Transverse colon (tissue), 4 donors: ENCODE data around the gene SATB2.

ENCODE experiments used
- CTCF ChIP-seq, 5 experiments: fragments of 200-600 bp in 3 of 5; fragments of 450-650 bp in 2 of 5; sonication (generic) in 3 of 5; IDR thresholded peaks; 1 replicate in 2 of 5; 2 replicates in 3 of 5; pipeline ENCODE4 v1.5.1; 2016 to 2017; ENCODE audit warnings: antibody characterized with exemption in 5 of 5, inconsistent platforms in 3 of 5, mild to moderate bottlenecking in 2 of 5, moderate library complexity in 1 of 5
- EP300 ChIP-seq: sonication (generic); formaldehyde crosslinking; IDR thresholded peaks from one replicate; pipeline ENCODE4 v1.6.1; 2017; ENCODE audit warnings: antibody characterized with exemption, low read depth
- POLR2A ChIP-seq: fragments of 450-650 bp; IDR thresholded peaks from one replicate; pipeline ENCODE4 v1.6.1; 2016; ENCODE audit warnings: antibody characterized with exemption, mild to moderate bottlenecking, moderate library complexity
- POLR2AphosphoS5 ChIP-seq, 3 donors: sonication (generic); formaldehyde crosslinking; IDR thresholded peaks; one replicate each; pipeline ENCODE4 v1.6.1; 2016; ENCODE audit warnings: antibody characterized with exemption in 3 of 3

GRCh38 chr2:199370150-199370780 is 87.5 kb downstream of the SATB2 start:
- TF ChIP-seq POLR2A (no peak), CTCF (IDR thresholded peaks at IDR 0.05) (no peak), EP300 (no peak), POLR2AphosphoS5 (IDR thresholded peaks at IDR 0.05) (no peak)
